ENCODE results near the gene ADCY7. TPM values are rescaled to one million over a fixed set of nuclear protein-coding genes. Genes with fewer than 3 reads are reported as not detected.

The ADCY7 gene
- total and polyA plus RNA-seq, 9 of the 15 experiments (the other 6 are each of a cell fraction or from before 2014, with no cell fraction given), result 2.3 to 108 (median 28.6) TPM

DNA sequence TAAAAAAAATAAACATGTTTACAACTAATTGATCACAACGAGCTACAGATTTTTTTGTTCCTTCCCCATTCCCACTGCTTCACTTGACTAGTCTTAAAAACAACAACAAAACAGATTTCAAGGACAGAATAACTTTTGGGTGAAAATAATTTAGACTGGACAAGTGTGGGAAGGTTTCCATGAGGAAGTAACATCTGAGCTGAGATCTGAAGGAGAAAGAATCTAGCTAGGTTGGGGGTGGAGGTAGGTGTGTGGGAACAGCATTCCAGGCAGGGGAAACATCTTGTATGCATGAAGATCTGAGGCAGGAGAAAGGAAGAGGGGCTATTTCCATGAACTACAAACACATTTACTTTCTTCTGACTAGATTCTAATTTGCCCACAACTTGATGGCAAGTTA is 93.3 kb downstream of the ADCY7 start:
- Histone ChIP-seq H3K4me3 (no peak overlapping the region), H3K27ac (ENCODE audit: extremely low read depth, low read depth, low read length) (no peak overlapping the region), H2AFZ (ENCODE audit: low read depth, low read length) (no peak overlapping the region), H3K9me1 (ENCODE audit: control insufficient read depth, insufficient read depth, low read length) (no peaks in the 10 kb centered on the region), H3K79me2 (ENCODE audit: control insufficient read depth, insufficient read depth, low read length) (peaks cover 61% of the 10 kb centered on the region; the same call in 2 of the 3 replicates), H3K9ac (ENCODE audit: insufficient read depth in 1 of 2, low read depth in 2 of 2, low read length in 2 of 2) (no peak overlapping the region), H4K20me1 (replicated peaks; ENCODE audit: control insufficient read depth, insufficient read depth, low read length) (no peaks in the 10 kb centered on the region), H3K4me1 (replicated peaks in 1 of 2; ENCODE audit: control insufficient read depth in 2 of 2, insufficient read depth in 2 of 2, low read length in 2 of 2) (no peaks in the 10 kb centered on the region), H3K9me3 (replicated peaks; ENCODE audit: control insufficient read depth, insufficient read depth, low read depth, low read length) (no peaks in the 10 kb centered on the region), H3K27me3 (ENCODE audit: control insufficient read depth in 2 of 2, insufficient read depth in 2 of 2, low read length in 2 of 2) (no peaks in the 10 kb centered on the region), H3K4me2 (ENCODE audit: insufficient read depth, low read length) (no peak overlapping the region), H3K36me3 (ENCODE audit: control insufficient read depth, insufficient read depth, low read length) (peaks cover 89% of the 10 kb centered on the region)
- no peak for TF ChIP-seq PHB (CRISPR knock-in tag; IDR thresholded peaks at IDR 0.05)
- TF ChIP-seq, protein P1, sequence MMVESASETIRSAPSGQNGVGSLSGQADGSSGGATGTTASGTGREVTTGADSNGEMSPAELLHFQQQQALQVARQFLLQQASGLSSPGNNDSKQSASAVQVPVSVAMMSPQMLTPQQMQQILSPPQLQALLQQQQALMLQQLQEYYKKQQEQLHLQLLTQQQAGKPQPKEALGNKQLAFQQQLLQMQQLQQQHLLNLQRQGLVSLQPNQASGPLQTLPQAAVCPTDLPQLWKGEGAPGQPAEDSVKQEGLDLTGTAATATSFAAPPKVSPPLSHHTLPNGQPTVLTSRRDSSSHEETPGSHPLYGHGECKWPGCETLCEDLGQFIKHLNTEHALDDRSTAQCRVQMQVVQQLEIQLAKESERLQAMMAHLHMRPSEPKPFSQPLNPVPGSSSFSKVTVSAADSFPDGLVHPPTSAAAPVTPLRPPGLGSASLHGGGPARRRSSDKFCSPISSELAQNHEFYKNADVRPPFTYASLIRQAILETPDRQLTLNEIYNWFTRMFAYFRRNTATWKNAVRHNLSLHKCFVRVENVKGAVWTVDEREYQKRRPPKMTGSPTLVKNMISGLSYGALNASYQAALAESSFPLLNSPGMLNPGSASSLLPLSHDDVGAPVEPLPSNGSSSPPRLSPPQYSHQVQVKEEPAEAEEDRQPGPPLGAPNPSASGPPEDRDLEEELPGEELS (CRISPR knock-in tag; IDR thresholded peaks at IDR 0.05; ENCODE audit: borderline replicate concordance), result no peak
- intact Hi-C loops (cut with micrococcal nuclease), result loop anchor here (5.0 kb wide), 1 partner anchor 332 kb away; the partner anchor contains the start of gene CNEP1R1
- no peak for DNase-seq (ENCODE audit: extremely low read depth in 1 of 4, low spot score in 3 of 4)
- no peak for FAIRE-seq
- BruUV-seq (replicated peaks), result no TSS peak
- CTCF ChIA-PET (ENCODE audit: low intra/inter-chr PET ratio), result no interaction called here
- in situ Hi-C loops (cut with MboI), result loop anchor here (10.0 kb wide), 2 partner anchors 145 to 335 kb away; partner anchors contain the start of gene CNEP1R1
- POLR2A ChIA-PET, result interaction anchor here (0.5 kb wide), 1 partner anchor 111 kb away, joined by 4 read pairs; no protein-coding TSS in a partner anchor
- 78% methylated on average over 1 of the region's 1 CpG for WGBS (ENCODE audit: insufficient coverage, low coverage, missing lambda C conversion rate)
- no peak for ATAC-seq
